Keratinocyte (primary cell): ENCODE data around the gene ANGPTL8.

Experiments used
- EZH2 ChIP-seq: IDR thresholded peaks from one replicate; pipeline ENCODE4 v1.6.1; 2012; ENCODE audit warnings: inconsistent platforms, mild to moderate bottlenecking, low read length, moderate library complexity
- TF ChIP-seq, protein P1 (sequence below), 3 experiments: IDR thresholded peaks in 1 of 3; conservative IDR thresholded peaks in 1 of 3; optimal IDR thresholded peaks in 1 of 3; 2 replicates in 2 of 3; 3 replicates in 1 of 3; pipeline versions ENCODE3 to v1.5.1; 2011; ENCODE audit warnings: low read length in 3 of 3, mild to moderate bottlenecking in 3 of 3, moderate library complexity in 2 of 3, control low read depth in 1 of 3, inconsistent platforms in 1 of 3; ENCODE audit not compliant: insufficient read depth in 2 of 3; ENCODE audit errors: extremely low read depth in 1 of 3

DNA sequence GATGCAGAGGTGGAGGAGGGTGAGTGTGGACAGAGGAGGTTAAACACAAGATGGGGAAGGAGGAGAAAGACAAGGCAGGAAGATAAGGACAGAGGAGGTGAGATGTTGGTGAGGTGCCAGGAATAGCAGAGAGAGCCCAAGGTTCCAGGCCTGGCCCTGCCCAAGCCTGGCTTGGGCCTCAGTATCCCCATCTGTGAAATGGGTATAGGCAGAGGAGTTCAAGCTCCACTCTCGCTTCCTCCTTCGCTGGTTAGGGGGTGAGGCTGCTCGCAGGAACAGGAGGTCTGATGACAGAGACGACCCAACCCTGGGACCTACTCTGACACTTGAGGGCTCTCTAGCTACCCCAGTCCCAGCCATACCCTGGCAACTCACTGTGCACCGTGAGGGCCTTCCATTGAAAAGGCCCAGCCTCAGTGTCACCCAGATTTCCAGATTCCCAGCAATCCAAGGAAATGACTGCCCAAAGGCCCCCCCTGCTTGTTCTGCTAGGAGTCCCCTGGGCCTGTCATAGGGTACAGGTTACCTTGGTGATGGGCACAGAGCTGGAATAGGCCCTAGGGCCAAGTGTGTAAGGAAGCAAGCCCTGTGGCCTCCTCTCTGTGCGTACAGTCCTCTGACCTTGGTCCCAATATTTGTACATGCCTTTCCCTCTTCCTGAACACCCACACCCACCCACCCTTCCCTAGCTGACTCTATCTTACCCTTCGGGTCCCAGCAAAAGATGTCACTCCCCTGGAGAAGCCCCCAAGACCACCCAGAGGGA is 8.6 kb upstream of the ANGPTL8 start:
- TF ChIP-seq, protein P1, sequence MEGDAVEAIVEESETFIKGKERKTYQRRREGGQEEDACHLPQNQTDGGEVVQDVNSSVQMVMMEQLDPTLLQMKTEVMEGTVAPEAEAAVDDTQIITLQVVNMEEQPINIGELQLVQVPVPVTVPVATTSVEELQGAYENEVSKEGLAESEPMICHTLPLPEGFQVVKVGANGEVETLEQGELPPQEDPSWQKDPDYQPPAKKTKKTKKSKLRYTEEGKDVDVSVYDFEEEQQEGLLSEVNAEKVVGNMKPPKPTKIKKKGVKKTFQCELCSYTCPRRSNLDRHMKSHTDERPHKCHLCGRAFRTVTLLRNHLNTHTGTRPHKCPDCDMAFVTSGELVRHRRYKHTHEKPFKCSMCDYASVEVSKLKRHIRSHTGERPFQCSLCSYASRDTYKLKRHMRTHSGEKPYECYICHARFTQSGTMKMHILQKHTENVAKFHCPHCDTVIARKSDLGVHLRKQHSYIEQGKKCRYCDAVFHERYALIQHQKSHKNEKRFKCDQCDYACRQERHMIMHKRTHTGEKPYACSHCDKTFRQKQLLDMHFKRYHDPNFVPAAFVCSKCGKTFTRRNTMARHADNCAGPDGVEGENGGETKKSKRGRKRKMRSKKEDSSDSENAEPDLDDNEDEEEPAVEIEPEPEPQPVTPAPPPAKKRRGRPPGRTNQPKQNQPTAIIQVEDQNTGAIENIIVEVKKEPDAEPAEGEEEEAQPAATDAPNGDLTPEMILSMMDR (optimal IDR thresholded peaks at IDR 0.05 in 1 of 3, IDR thresholded peaks at IDR 0.05 in 1 of 3, conservative IDR thresholded peaks at IDR 0.05 in 1 of 3; ENCODE audit: extremely low read depth in 1 of 3, insufficient read depth in 2 of 3, low read length in 3 of 3) = no peak
- TF ChIP-seq EZH2 = no peak
